Loucy (cell line): ENCODE results near the gene GIPC2.

ENCODE experiments used
- H2AFZ ChIP-seq: fragments of 200-600 bp; sonication (generic); 2 replicates; pipeline ENCODE4 v1.6.0; 2016; ENCODE audit warnings: antibody characterized with exemption, mild to moderate bottlenecking, low read length, moderate library complexity
- H3F3A ChIP-seq: fragments of 200-600 bp; 2 replicates; pipeline ENCODE4 v1.6.0; 2016; ENCODE audit warnings: antibody characterized with exemption, low read depth, mild to moderate bottlenecking
- H3K27me3 ChIP-seq: fragments of 200-600 bp; sonication (generic); 2 replicates; pipeline ENCODE4 v1.6.1; 2014; ENCODE audit warnings: low read length, mild to moderate bottlenecking; ENCODE audit not compliant: insufficient read depth, poor library complexity, severe bottlenecking
- H3K36me3 ChIP-seq: fragments of 200-600 bp; sonication (generic); 2 replicates; pipeline ENCODE4 v1.6.1; 2016; ENCODE audit warnings: low read length; ENCODE audit not compliant: insufficient read depth
- H3K4me1 ChIP-seq: fragments of 200-600 bp; sonication (generic); 2 replicates; pipeline ENCODE4 v1.5.1; 2014; ENCODE audit warnings: low read length, mild to moderate bottlenecking; ENCODE audit not compliant: insufficient read depth, poor library complexity, severe bottlenecking
- H3K4me2 ChIP-seq: fragments of 200-600 bp; sonication (generic); 2 replicates; pipeline ENCODE4 v1.6.0; 2014; ENCODE audit warnings: antibody characterized with exemption, low read length, low read depth, mild to moderate bottlenecking; ENCODE audit not compliant: poor library complexity, severe bottlenecking
- H3K4me3 ChIP-seq: fragments of 200-600 bp; sonication (generic); 2 replicates; pipeline ENCODE4 v1.5.1; 2014; ENCODE audit warnings: low read length, mild to moderate bottlenecking, mixed read lengths; ENCODE audit not compliant: poor library complexity, severe bottlenecking
- H3K79me2 ChIP-seq: fragments of 200-600 bp; sonication (generic); 2 replicates; pipeline ENCODE4 v1.6.1; 2014; ENCODE audit warnings: low read length; ENCODE audit not compliant: insufficient read depth
- H3K9ac ChIP-seq: fragments of 200-600 bp; sonication (generic); 2 replicates; pipeline ENCODE4 v1.6.0; 2014; ENCODE audit warnings: mild to moderate bottlenecking, low read depth, low read length, moderate library complexity; ENCODE audit not compliant: poor library complexity, severe bottlenecking
- H3K9me2 ChIP-seq: fragments of 200-600 bp; sonication (generic); replicated peaks from 2 replicates; pipeline ENCODE4 v1.6.1; 2016; ENCODE audit warnings: low read depth, low read length, mixed read lengths
- H3K9me3 ChIP-seq: fragments of 200-600 bp; sonication (generic); 2 replicates; pipeline ENCODE4 v1.6.1; 2014; ENCODE audit warnings: mild to moderate bottlenecking, antibody characterized with exemption, low read length, low read depth; ENCODE audit not compliant: insufficient read depth
- H4K20me1 ChIP-seq: fragments of 200-600 bp; sonication (generic); 2 replicates; pipeline ENCODE4 v1.6.0; 2014; ENCODE audit warnings: antibody characterized with exemption, low read length, mild to moderate bottlenecking; ENCODE audit not compliant: insufficient read depth, poor library complexity, severe bottlenecking
- CTCF ChIP-seq: fragments of 200-600 bp; sonication (generic); conservative IDR thresholded peaks from 2 replicates; pipeline ENCODE4 v1.5.1; 2014; ENCODE audit warnings: mild to moderate bottlenecking, antibody characterized with exemption, low read length
- EZH2phosphoT487 ChIP-seq: fragments of 200-600 bp; IDR thresholded peaks from 2 replicates; pipeline ENCODE4 v1.6.1; 2018; ENCODE audit warnings: antibody characterized with exemption, mild to moderate bottlenecking, moderate library complexity, borderline replicate concordance

GIPC2 gene

DNA sequence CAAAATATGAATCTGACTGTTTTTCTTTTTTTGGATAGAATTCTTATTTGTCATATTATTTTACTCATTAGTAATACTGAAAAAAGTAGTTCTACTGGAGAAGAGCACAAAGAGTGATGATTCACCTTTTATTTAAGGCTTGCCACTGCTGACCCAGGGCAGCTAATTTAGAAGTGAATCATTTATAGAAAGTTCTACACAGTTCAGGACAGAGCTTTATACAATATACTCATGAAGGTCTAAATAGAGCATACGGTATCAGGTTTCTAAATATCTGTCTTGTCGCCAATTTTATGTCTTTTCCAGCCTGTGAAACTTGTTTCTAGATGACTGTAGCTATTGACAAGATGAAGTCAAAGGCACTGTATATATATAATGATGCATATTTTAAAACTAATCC lies 25.0 kb downstream of the GIPC2 start:
- Histone ChIP-seq H3K9me3 (no peaks in the 10 kb centered on the region), H3K4me1 (no peaks in the 10 kb centered on the region), H3K36me3 (no peaks in the 10 kb centered on the region), H3K4me3 (no peak overlapping the region), H3K9ac (no peak overlapping the region), H2AFZ (no peak overlapping the region), H4K20me1 (no peaks in the 10 kb centered on the region), H3F3A (no peaks in the 10 kb centered on the region), H3K9me2 (no peaks in the 10 kb centered on the region), H3K79me2 (no peaks in the 10 kb centered on the region), H3K27me3 (no peaks in the 10 kb centered on the region), H3K4me2 (no peak overlapping the region)
- no peak for TF ChIP-seq EZH2phosphoT487
- TF ChIP-seq CTCF: no peak

DNA sequence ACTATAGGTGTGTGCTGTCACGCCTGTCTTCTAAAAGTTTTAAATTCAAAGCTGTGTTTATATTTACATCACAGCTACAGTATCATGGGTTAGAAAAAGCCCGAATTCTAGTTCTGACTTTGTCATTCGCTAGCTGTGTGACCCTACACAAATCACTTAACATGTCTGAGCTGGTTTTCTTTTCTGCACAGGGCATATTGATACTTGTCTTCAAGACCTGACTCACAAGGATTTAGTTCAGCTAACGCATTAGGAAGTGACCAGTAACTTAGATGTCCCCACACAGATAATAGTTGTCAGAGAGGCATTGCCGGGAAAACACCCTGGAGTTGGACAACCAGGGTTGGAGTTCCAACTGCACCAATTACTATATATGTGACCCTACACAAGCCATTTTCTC lies 25.9 kb downstream of the GIPC2 start:
- no peaks in the 10 kb centered on the region for H3K27me3 ChIP-seq
- H3K4me3 ChIP-seq: no peak overlapping the region
- H3K9me2 ChIP-seq: no peaks in the 10 kb centered on the region
- no peaks in the 10 kb centered on the region for H3K9me3 ChIP-seq
- no peaks in the 10 kb centered on the region for H3F3A ChIP-seq
- H3K4me2 ChIP-seq: no peak overlapping the region
- H2AFZ ChIP-seq: no peak overlapping the region
- TF ChIP-seq CTCF (no peak), EZH2phosphoT487 (no peak)
- H4K20me1 ChIP-seq: no peaks in the 10 kb centered on the region
- no peaks in the 10 kb centered on the region for H3K79me2 ChIP-seq
- no peaks in the 10 kb centered on the region for H3K36me3 ChIP-seq
- H3K4me1 ChIP-seq: no peaks in the 10 kb centered on the region
- H3K9ac ChIP-seq: no peak overlapping the region

DNA sequence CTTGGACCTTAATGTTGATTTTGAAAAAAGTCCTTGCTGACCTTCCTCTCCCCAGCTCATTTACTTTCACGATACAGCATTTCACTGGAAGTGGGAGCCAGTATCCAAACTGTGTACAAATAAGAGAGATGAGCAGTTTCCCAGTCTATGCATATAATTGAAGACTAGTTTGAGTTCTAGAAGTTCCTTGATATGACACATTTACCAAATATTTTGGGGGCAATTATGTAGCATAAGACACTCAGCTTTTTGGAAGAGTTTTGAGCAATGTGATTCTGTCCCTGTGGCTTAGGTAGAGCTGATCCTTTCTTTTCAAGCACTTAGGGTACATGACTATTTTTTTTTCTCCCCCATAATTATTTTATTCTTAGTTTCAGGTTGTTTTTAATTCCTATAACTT lies 26.4 kb downstream of the GIPC2 start:
- no peaks in the 10 kb centered on the region for H3K9me3 ChIP-seq
- H3K36me3 ChIP-seq: no peaks in the 10 kb centered on the region
- TF ChIP-seq CTCF (no peak), EZH2phosphoT487 (no peak)

More for the DNA sequence above, 26.4 kb downstream of the GIPC2 start:
- Histone ChIP-seq H3F3A (no peaks in the 10 kb centered on the region), H3K9me2 (no peaks in the 10 kb centered on the region), H3K27me3 (no peaks in the 10 kb centered on the region), H3K4me3 (no peak overlapping the region), H4K20me1 (no peaks in the 10 kb centered on the region), H3K4me1 (no peaks in the 10 kb centered on the region), H2AFZ (no peak overlapping the region), H3K4me2 (no peak overlapping the region), H3K9ac (no peak overlapping the region), H3K79me2 (no peaks in the 10 kb centered on the region)
